ENCODE results near the gene UFD1. TPM values are rescaled to one million over a fixed set of nuclear protein-coding genes. Genes with fewer than 3 reads are reported as not detected.
A peak's percentile ranks its signal among the peaks of the same experiment; 100 is the strongest.

The UFD1 gene
- total and polyA plus RNA-seq, 2 donors from 2014 or later = 56.2 to 67.8 TPM

DNA sequence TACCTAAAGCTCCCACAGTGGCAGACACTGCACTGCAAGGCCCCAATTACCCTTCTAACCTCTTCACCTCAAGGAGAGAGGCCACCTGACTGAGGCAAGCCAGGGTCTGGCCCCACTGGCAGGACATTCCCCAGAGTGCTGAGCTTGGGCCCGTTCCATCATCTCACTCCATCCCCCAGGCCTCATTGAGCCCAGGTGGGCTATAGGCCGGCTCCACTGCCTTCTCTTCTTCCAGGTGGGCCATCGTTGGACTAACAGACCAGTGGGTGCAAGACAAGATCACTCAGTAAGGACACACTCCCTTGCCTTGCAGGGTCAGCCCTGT lies 19.8 kb upstream of the UFD1 start:
- no peak for DNase-seq
- H3K27me3 ChIP-seq (ENCODE audit: control insufficient read depth, insufficient read depth, low read length) = no peaks in the 10 kb centered on the region
- intact Hi-C loops (cut with DNase I) = loop anchor here (10.0 kb wide), 1 partner anchor 126 kb away; no protein-coding TSS in a partner anchor
- H3K36me3 ChIP-seq (ENCODE audit: control insufficient read depth in 2 of 3, insufficient read depth in 3 of 3, low read length in 3 of 3) = no peaks in the 10 kb centered on the region
- no peak for FAIRE-seq
- H3K9ac ChIP-seq (ENCODE audit: low read length in 3 of 3) = no peak overlapping the region
- no peak overlapping the region for H3K27ac ChIP-seq (ENCODE audit: low read depth in 2 of 2, low read length in 2 of 2)
- no peak overlapping the region for H3K4me3 ChIP-seq (ENCODE audit: low read length in 3 of 3)
- H3K9me3 ChIP-seq (ENCODE audit: control insufficient read depth in 2 of 3, insufficient read depth in 1 of 3, low read length in 3 of 3) = no peaks in the 10 kb centered on the region
- TF ChIP-seq, protein P1, sequence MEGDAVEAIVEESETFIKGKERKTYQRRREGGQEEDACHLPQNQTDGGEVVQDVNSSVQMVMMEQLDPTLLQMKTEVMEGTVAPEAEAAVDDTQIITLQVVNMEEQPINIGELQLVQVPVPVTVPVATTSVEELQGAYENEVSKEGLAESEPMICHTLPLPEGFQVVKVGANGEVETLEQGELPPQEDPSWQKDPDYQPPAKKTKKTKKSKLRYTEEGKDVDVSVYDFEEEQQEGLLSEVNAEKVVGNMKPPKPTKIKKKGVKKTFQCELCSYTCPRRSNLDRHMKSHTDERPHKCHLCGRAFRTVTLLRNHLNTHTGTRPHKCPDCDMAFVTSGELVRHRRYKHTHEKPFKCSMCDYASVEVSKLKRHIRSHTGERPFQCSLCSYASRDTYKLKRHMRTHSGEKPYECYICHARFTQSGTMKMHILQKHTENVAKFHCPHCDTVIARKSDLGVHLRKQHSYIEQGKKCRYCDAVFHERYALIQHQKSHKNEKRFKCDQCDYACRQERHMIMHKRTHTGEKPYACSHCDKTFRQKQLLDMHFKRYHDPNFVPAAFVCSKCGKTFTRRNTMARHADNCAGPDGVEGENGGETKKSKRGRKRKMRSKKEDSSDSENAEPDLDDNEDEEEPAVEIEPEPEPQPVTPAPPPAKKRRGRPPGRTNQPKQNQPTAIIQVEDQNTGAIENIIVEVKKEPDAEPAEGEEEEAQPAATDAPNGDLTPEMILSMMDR (IDR thresholded peaks at IDR 0.05; ENCODE audit: borderline replicate concordance, extremely low read depth, insufficient read depth) = no peak
- H3K4me1 ChIP-seq (ENCODE audit: control insufficient read depth in 2 of 3, insufficient read depth in 2 of 3, low read depth in 1 of 3, low read length in 3 of 3) = no peaks in the 10 kb centered on the region

DNA sequence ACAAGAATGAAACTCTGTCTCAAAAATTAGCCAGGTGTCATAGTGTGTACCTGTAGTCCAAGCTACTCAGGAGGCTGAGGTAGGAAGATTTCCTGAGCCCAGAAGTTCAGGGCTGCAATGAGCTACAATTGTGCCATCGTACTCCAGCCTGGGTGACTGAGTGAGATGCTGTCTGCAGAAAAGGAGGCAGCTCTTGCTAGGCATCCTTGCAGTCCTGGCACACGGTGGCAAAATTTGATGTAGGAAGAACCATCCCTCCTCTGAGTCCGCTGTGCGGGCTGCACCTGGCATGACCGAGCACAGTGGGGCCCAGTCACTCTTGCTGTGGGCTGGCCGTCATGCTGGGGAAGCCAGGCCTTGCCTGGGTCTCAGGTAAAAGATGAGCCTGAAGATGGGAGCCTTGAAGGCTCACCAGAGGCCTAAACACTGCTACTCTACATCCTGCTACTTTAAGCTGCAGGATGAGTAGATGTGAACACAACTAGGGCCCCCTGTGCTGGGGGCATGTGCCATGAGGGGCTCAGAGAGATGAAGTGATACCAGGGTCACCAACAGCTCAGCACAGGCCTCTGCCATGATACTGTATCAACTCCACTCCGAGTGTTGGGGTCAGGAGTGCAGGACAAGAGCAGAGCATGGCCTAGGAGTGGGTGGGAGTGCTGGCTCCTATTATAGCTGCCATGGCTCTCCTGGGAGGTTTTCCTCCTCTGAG lies 19.3 kb upstream of the UFD1 start:
- H3K27me3 ChIP-seq (ENCODE audit: control insufficient read depth, insufficient read depth, low read length) = no peaks in the 10 kb centered on the region
- H3K4me3 ChIP-seq (ENCODE audit: low read length in 3 of 3) = no peak overlapping the region
- no peaks in the 10 kb centered on the region for H3K9me3 ChIP-seq (ENCODE audit: control insufficient read depth in 2 of 3, insufficient read depth in 1 of 3, low read length in 3 of 3)
- FAIRE-seq = no peak
- intact Hi-C loops (cut with DNase I) = loop anchor here (10.0 kb wide), 1 partner anchor 126 kb away; no protein-coding TSS in a partner anchor
- no peaks in the 10 kb centered on the region for H3K36me3 ChIP-seq (ENCODE audit: control insufficient read depth in 2 of 3, insufficient read depth in 3 of 3, low read length in 3 of 3)
- H3K4me1 ChIP-seq (ENCODE audit: control insufficient read depth in 2 of 3, insufficient read depth in 2 of 3, low read depth in 1 of 3, low read length in 3 of 3) = no peaks in the 10 kb centered on the region
- DNase-seq = no peak
- H3K27ac ChIP-seq (ENCODE audit: low read depth in 2 of 2, low read length in 2 of 2) = no peak overlapping the region
- H3K9ac ChIP-seq (ENCODE audit: low read length in 3 of 3) = no peak overlapping the region
- TF ChIP-seq, protein P1 (IDR thresholded peaks at IDR 0.05; ENCODE audit: borderline replicate concordance, extremely low read depth, insufficient read depth) = no peak

DNA sequence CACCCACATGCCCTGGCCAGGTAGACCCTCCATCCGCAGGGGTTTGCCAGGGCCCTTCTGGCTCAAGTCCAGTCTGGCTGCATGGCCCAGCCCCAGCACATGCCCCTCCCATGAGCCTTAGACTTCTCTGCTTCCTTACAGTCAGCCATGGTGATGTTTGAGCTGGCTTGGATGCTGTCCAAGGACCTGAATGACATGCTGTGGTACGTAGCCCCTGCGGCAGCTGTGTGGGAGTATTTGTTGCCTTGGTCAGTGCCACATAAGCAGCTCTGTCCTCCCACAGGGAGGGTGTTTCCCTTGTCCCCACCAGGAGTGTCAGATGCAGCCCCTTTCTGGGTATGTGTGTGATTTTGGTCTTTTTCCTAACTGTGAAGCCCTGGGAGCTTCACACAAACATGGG lies 18.3 kb upstream of the UFD1 start:
- DNase-seq (peak in 3 of 5 donors; percentile 53 to 74 (median 55)), FAIRE-seq (no peak)
- TF ChIP-seq, protein P1 (IDR thresholded peaks at IDR 0.05; ENCODE audit: borderline replicate concordance, extremely low read depth, insufficient read depth) = no peak
- Histone ChIP-seq H3K9ac (ENCODE audit: low read length in 3 of 3) (no peak overlapping the region), H3K4me3 (ENCODE audit: low read length in 3 of 3) (no peak overlapping the region), H3K27me3 (ENCODE audit: control insufficient read depth, insufficient read depth, low read length) (no peaks in the 10 kb centered on the region), H3K36me3 (ENCODE audit: control insufficient read depth in 2 of 3, insufficient read depth in 3 of 3, low read length in 3 of 3) (no peaks in the 10 kb centered on the region), H3K9me3 (ENCODE audit: control insufficient read depth in 2 of 3, insufficient read depth in 1 of 3, low read length in 3 of 3) (no peaks in the 10 kb centered on the region), H3K4me1 (ENCODE audit: control insufficient read depth in 2 of 3, insufficient read depth in 2 of 3, low read depth in 1 of 3, low read length in 3 of 3) (no peaks in the 10 kb centered on the region), H3K27ac (ENCODE audit: low read depth in 2 of 2, low read length in 2 of 2) (no peak overlapping the region)
- intact Hi-C loops (cut with DNase I) = loop anchor here (10.0 kb wide), 1 partner anchor 128 kb away; no protein-coding TSS in a partner anchor

DNA sequence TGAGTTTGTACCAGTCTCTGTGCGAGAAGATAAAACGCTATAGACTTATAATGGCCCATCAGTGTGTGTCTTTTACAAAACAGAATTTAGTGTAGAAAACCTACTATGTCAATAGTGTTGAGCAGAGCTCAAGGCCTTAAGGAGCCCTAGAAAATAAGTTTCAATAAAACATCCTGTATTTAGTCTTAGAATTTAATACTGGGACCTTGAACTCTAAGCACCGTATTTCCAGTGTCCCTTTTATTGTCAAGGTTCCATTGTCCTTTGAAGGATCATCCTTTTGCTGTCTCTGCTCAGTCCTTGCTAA lies 17.3 kb upstream of the UFD1 start:
- Histone ChIP-seq H3K27me3 (ENCODE audit: control insufficient read depth, insufficient read depth, low read length) (no peaks in the 10 kb centered on the region), H3K36me3 (ENCODE audit: control insufficient read depth in 2 of 3, insufficient read depth in 3 of 3, low read length in 3 of 3) (no peaks in the 10 kb centered on the region), H3K9me3 (ENCODE audit: control insufficient read depth in 2 of 3, insufficient read depth in 1 of 3, low read length in 3 of 3) (no peaks in the 10 kb centered on the region), H3K9ac (ENCODE audit: low read length in 3 of 3) (no peak overlapping the region), H3K27ac (ENCODE audit: low read depth in 2 of 2, low read length in 2 of 2) (no peak overlapping the region), H3K4me1 (ENCODE audit: control insufficient read depth in 2 of 3, insufficient read depth in 2 of 3, low read depth in 1 of 3, low read length in 3 of 3) (no peaks in the 10 kb centered on the region), H3K4me3 (ENCODE audit: low read length in 3 of 3) (no peak overlapping the region)
- TF ChIP-seq, protein P1 (IDR thresholded peaks at IDR 0.05; ENCODE audit: borderline replicate concordance, extremely low read depth, insufficient read depth) = no peak
- DNase-seq (no peak), FAIRE-seq (no peak)
- intact Hi-C loops (cut with DNase I) = loop anchor here (10.0 kb wide), 1 partner anchor 129 kb away; no protein-coding TSS in a partner anchor

Data from kidney (tissue), 14 donors.